Right lobe of liver (tissue), 4 donors: ENCODE measurements around the gene GPR15.

ENCODE experiments used
- POLR2A ChIP-seq: fragments of 450-650 bp; IDR thresholded peaks from one replicate; pipeline ENCODE4 v1.6.1; 2017; ENCODE audit warnings: antibody characterized with exemption, mild to moderate bottlenecking
- TF ChIP-seq, protein P1 (sequence below), 4 donors: fragments of 200-600 bp in 3 of 4; fragments of 450-650 bp in 1 of 4; IDR thresholded peaks; one replicate each; pipeline versions ENCODE4 v1.5.1 to v1.8.0; 2016 to 2022; ENCODE audit warnings: antibody characterized with exemption in 4 of 4, mild to moderate bottlenecking in 2 of 4
- donor health status: DM: no; HTN: no; CAD: no.
- donor health status: DM: no; HTN: no; CAD: no.
- donor health status: DM: no; HTN: yes; CAD: no.

- TF ChIP-seq, protein P1, sequence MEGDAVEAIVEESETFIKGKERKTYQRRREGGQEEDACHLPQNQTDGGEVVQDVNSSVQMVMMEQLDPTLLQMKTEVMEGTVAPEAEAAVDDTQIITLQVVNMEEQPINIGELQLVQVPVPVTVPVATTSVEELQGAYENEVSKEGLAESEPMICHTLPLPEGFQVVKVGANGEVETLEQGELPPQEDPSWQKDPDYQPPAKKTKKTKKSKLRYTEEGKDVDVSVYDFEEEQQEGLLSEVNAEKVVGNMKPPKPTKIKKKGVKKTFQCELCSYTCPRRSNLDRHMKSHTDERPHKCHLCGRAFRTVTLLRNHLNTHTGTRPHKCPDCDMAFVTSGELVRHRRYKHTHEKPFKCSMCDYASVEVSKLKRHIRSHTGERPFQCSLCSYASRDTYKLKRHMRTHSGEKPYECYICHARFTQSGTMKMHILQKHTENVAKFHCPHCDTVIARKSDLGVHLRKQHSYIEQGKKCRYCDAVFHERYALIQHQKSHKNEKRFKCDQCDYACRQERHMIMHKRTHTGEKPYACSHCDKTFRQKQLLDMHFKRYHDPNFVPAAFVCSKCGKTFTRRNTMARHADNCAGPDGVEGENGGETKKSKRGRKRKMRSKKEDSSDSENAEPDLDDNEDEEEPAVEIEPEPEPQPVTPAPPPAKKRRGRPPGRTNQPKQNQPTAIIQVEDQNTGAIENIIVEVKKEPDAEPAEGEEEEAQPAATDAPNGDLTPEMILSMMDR (IDR thresholded peaks at IDR 0.05), result no peak
- TF ChIP-seq POLR2A, result no peak
Observed at GRCh38 chr3:98564282-98565005, 32.7 kb downstream of the GPR15 start.
